Measurements from ENCODE around the gene EEPD1.

The EEPD1 gene

GRCh38 chr7:36299823-36300341 is 146.8 kb downstream of the EEPD1 start:
- Histone ChIP-seq H3K9ac (ENCODE audit: insufficient read length, low read depth) (no peak overlapping the region), H3K4me1 (ENCODE audit: insufficient read depth, insufficient read length) (peaks cover 10% of the 10 kb centered on the region), H3K4me3 (ENCODE audit: insufficient read length, low read depth) (no peak overlapping the region), H3K27me3 (ENCODE audit: insufficient read depth, insufficient read length) (no peaks in the 10 kb centered on the region), H3K9me3 (ENCODE audit: insufficient read depth, low read length) (no peaks in the 10 kb centered on the region), H3K36me3 (ENCODE audit: insufficient read depth, insufficient read length, low read length) (peaks cover 14% of the 10 kb centered on the region)
- no peak for DNase-seq (ENCODE audit: low read depth, low spot score)
- TF ChIP-seq SUZ12 (IDR thresholded peaks at IDR 0.05; ENCODE audit: extremely low read depth, insufficient read depth, insufficient read length), result no peak
- TF ChIP-seq ZNF274 (IDR thresholded peaks at IDR 0.05; ENCODE audit: low read depth, low read length), result no peak
- TF ChIP-seq YY1 (IDR thresholded peaks at IDR 0.05; ENCODE audit: insufficient read depth, insufficient read length), result no peak

GRCh38 chr7:36300696-36301350 is 147.8 kb downstream of the EEPD1 start:
- no peak overlapping the region for H3K4me3 ChIP-seq (ENCODE audit: insufficient read length, low read depth)
- H3K9me3 ChIP-seq (ENCODE audit: insufficient read depth, low read length), result no peaks in the 10 kb centered on the region
- peaks cover 10% of the 10 kb centered on the region for H3K4me1 ChIP-seq (ENCODE audit: insufficient read depth, insufficient read length)
- no peaks in the 10 kb centered on the region for H3K27me3 ChIP-seq (ENCODE audit: insufficient read depth, insufficient read length)
- DNase-seq (ENCODE audit: low read depth, low spot score), result no peak
- TF ChIP-seq SUZ12 (IDR thresholded peaks at IDR 0.05; ENCODE audit: extremely low read depth, insufficient read depth, insufficient read length) (no peak), YY1 (IDR thresholded peaks at IDR 0.05; ENCODE audit: insufficient read depth, insufficient read length) (no peak), ZNF274 (IDR thresholded peaks at IDR 0.05; ENCODE audit: low read depth, low read length) (no peak)
- H3K36me3 ChIP-seq (ENCODE audit: insufficient read depth, insufficient read length, low read length), result peaks cover 14% of the 10 kb centered on the region
- H3K9ac ChIP-seq (ENCODE audit: insufficient read length, low read depth), result no peak overlapping the region

GRCh38 chr7:36301914-36302771 is 149.1 kb downstream of the EEPD1 start:
- Histone ChIP-seq H3K9ac (ENCODE audit: insufficient read length, low read depth) (no peak overlapping the region), H3K4me1 (ENCODE audit: insufficient read depth, insufficient read length) (peaks cover 10% of the 10 kb centered on the region), H3K36me3 (ENCODE audit: insufficient read depth, insufficient read length, low read length) (peaks cover 9% of the 10 kb centered on the region), H3K27me3 (ENCODE audit: insufficient read depth, insufficient read length) (no peaks in the 10 kb centered on the region), H3K4me3 (ENCODE audit: insufficient read length, low read depth) (no peak overlapping the region), H3K9me3 (ENCODE audit: insufficient read depth, low read length) (no peaks in the 10 kb centered on the region)
- DNase-seq (ENCODE audit: low read depth, low spot score), result no peak
- TF ChIP-seq YY1 (IDR thresholded peaks at IDR 0.05; ENCODE audit: insufficient read depth, insufficient read length) (no peak), SUZ12 (IDR thresholded peaks at IDR 0.05; ENCODE audit: extremely low read depth, insufficient read depth, insufficient read length) (no peak), ZNF274 (IDR thresholded peaks at IDR 0.05; ENCODE audit: low read depth, low read length) (no peak)

- TF ChIP-seq SUZ12 (IDR thresholded peaks at IDR 0.05; ENCODE audit: extremely low read depth, insufficient read depth, insufficient read length), result no peak
- TF ChIP-seq YY1 (IDR thresholded peaks at IDR 0.05; ENCODE audit: insufficient read depth, insufficient read length), result no peak
- TF ChIP-seq ZNF274 (IDR thresholded peaks at IDR 0.05; ENCODE audit: low read depth, low read length), result no peak
- Histone ChIP-seq H3K36me3 (ENCODE audit: insufficient read depth, insufficient read length, low read length) (peaks cover 5% of the 10 kb centered on the region), H3K4me1 (ENCODE audit: insufficient read depth, insufficient read length) (peaks cover 14% of the 10 kb centered on the region), H3K9ac (ENCODE audit: insufficient read length, low read depth) (no peak overlapping the region), H3K9me3 (ENCODE audit: insufficient read depth, low read length) (no peaks in the 10 kb centered on the region), H3K27me3 (ENCODE audit: insufficient read depth, insufficient read length) (no peaks in the 10 kb centered on the region), H3K4me3 (ENCODE audit: insufficient read length, low read depth) (no peak overlapping the region)
- no peak for DNase-seq (ENCODE audit: low read depth, low spot score)
These were observed 150.4 kb downstream of the EEPD1 start for GRCh38 chr7:36303202-36304098.

GRCh38 chr7:36304099-36304425 is 151.0 kb downstream of the EEPD1 start:
- H3K4me1 ChIP-seq (ENCODE audit: insufficient read depth, insufficient read length), result peaks cover 11% of the 10 kb centered on the region
- no peak overlapping the region for H3K9ac ChIP-seq (ENCODE audit: insufficient read length, low read depth)
- TF ChIP-seq SUZ12 (IDR thresholded peaks at IDR 0.05; ENCODE audit: extremely low read depth, insufficient read depth, insufficient read length), result no peak
- TF ChIP-seq ZNF274 (IDR thresholded peaks at IDR 0.05; ENCODE audit: low read depth, low read length), result no peak
- no peak for TF ChIP-seq YY1 (IDR thresholded peaks at IDR 0.05; ENCODE audit: insufficient read depth, insufficient read length)
- H3K27me3 ChIP-seq (ENCODE audit: insufficient read depth, insufficient read length), result no peaks in the 10 kb centered on the region
- no peaks in the 10 kb centered on the region for H3K9me3 ChIP-seq (ENCODE audit: insufficient read depth, low read length)
- no peak for DNase-seq (ENCODE audit: low read depth, low spot score)
- H3K4me3 ChIP-seq (ENCODE audit: insufficient read length, low read depth), result no peak overlapping the region
- H3K36me3 ChIP-seq (ENCODE audit: insufficient read depth, insufficient read length, low read length), result peaks cover 1% of the 10 kb centered on the region

- no peak overlapping the region for H3K9ac ChIP-seq (ENCODE audit: insufficient read length, low read depth)
- TF ChIP-seq SUZ12 (IDR thresholded peaks at IDR 0.05; ENCODE audit: extremely low read depth, insufficient read depth, insufficient read length) (no peak), ZNF274 (IDR thresholded peaks at IDR 0.05; ENCODE audit: low read depth, low read length) (no peak), YY1 (IDR thresholded peaks at IDR 0.05; ENCODE audit: insufficient read depth, insufficient read length) (no peak)
- H3K9me3 ChIP-seq (ENCODE audit: insufficient read depth, low read length), result no peaks in the 10 kb centered on the region
- peaks cover 11% of the 10 kb centered on the region for H3K4me1 ChIP-seq (ENCODE audit: insufficient read depth, insufficient read length)
- H3K4me3 ChIP-seq (ENCODE audit: insufficient read length, low read depth), result no peak overlapping the region
- no peak for DNase-seq (ENCODE audit: low read depth, low spot score)
- H3K27me3 ChIP-seq (ENCODE audit: insufficient read depth, insufficient read length), result no peaks in the 10 kb centered on the region
- no peaks in the 10 kb centered on the region for H3K36me3 ChIP-seq (ENCODE audit: insufficient read depth, insufficient read length, low read length)
These were observed 152.2 kb downstream of the EEPD1 start for GRCh38 chr7:36305226-36305625.
